ENCODE results near the gene AUTS2.

The AUTS2 gene

GRCh38 chr7:70318511-70318910 lies 720.2 kb downstream of the AUTS2 start:
- CTCF ChIA-PET, result no interaction called here
- Histone ChIP-seq H3K4me1 (ENCODE audit: control insufficient read depth, insufficient read depth, low read length) (peaks cover 3% of the 10 kb centered on the region), H3K36me3 (ENCODE audit: control insufficient read depth in 2 of 2, insufficient read depth in 1 of 2, low read length in 2 of 2) (no peaks in the 10 kb centered on the region), H3K9me3 (ENCODE audit: control insufficient read depth, insufficient read depth, low read depth, low read length) (no peaks in the 10 kb centered on the region), H3K4me3 (ENCODE audit: low read depth, low read length) (no peak overlapping the region), H3K27ac (ENCODE audit: extremely low read depth, low read depth, low read length) (no peak overlapping the region)
- POLR2A ChIA-PET, result no interaction called here
- TF ChIP-seq ZNF548 (tag by site-specific recombination; IDR thresholded peaks at IDR 0.05) (no peak), ZNF664 (tag by site-specific recombination; IDR thresholded peaks at IDR 0.05) (no peak), ZNF785 (tag by site-specific recombination; IDR thresholded peaks at IDR 0.05) (no peak), ZNF274 (IDR thresholded peaks at IDR 0.05; ENCODE audit: low read length) (no peak), ZNF274 (tag by site-specific recombination; IDR thresholded peaks at IDR 0.05; ENCODE audit: borderline replicate concordance) (no peak), CTCF (tag by site-specific recombination; IDR thresholded peaks at IDR 0.05) (no peak), ZNF768 (tag by site-specific recombination; IDR thresholded peaks at IDR 0.05) (no peak), ZBTB48 (tag by site-specific recombination; IDR thresholded peaks at IDR 0.05) (no peak), ZNF221 (tag by site-specific recombination; IDR thresholded peaks at IDR 0.05; ENCODE audit: borderline replicate concordance) (no peak), ZNF148 (tag by site-specific recombination; IDR thresholded peaks at IDR 0.05; ENCODE audit: borderline replicate concordance) (no peak), ATF2 (tag by site-specific recombination; IDR thresholded peaks at IDR 0.05; ENCODE audit: low read depth) (no peak), PBX3 (CRISPR knock-in tag; IDR thresholded peaks at IDR 0.05) (no peak), YY2 (tag by site-specific recombination; IDR thresholded peaks at IDR 0.05) (no peak), ZNF311 (tag by site-specific recombination; IDR thresholded peaks at IDR 0.05; ENCODE audit: borderline replicate concordance) (no peak), ZFP41 (tag by site-specific recombination; IDR thresholded peaks at IDR 0.05; ENCODE audit: borderline replicate concordance) (no peak), ZNF214 (tag by site-specific recombination; IDR thresholded peaks at IDR 0.05; ENCODE audit: borderline replicate concordance) (no peak), ZNF423 (tag by site-specific recombination; IDR thresholded peaks at IDR 0.05) (no peak), ZNF19 (tag by site-specific recombination; IDR thresholded peaks at IDR 0.05; ENCODE audit: low read depth) (no peak)

- Histone ChIP-seq H3K36me3 (ENCODE audit: control insufficient read depth in 2 of 2, insufficient read depth in 1 of 2, low read length in 2 of 2) (no peaks in the 10 kb centered on the region), H3K9me3 (ENCODE audit: control insufficient read depth, insufficient read depth, low read depth, low read length) (no peaks in the 10 kb centered on the region), H3K4me3 (ENCODE audit: low read depth, low read length) (no peak overlapping the region), H3K27ac (ENCODE audit: extremely low read depth, low read depth, low read length) (no peak overlapping the region), H3K4me1 (ENCODE audit: control insufficient read depth, insufficient read depth, low read length) (peaks cover 3% of the 10 kb centered on the region)
- ChIA-PET CTCF (no interaction called here), POLR2A (no interaction called here)
- no peak for TF ChIP-seq ZBTB7A (tag by site-specific recombination; IDR thresholded peaks at IDR 0.05; ENCODE audit: low read depth)
- no peak for TF ChIP-seq ZNF488 (tag by site-specific recombination; IDR thresholded peaks at IDR 0.05)
- no peak for TF ChIP-seq PRDM4 (tag by site-specific recombination; IDR thresholded peaks at IDR 0.05)
- no peak for TF ChIP-seq ZNF561 (tag by site-specific recombination; IDR thresholded peaks at IDR 0.05; ENCODE audit: borderline replicate concordance)
- TF ChIP-seq KLF9 (tag by site-specific recombination; IDR thresholded peaks at IDR 0.05; ENCODE audit: low read depth), result no peak
- TF ChIP-seq ZNF157 (tag by site-specific recombination; IDR thresholded peaks at IDR 0.05), result no peak
- TF ChIP-seq BCL11A (tag by site-specific recombination; IDR thresholded peaks at IDR 0.05; ENCODE audit: low read depth), result no peak
These were observed 720.8 kb downstream of the AUTS2 start for GRCh38 chr7:70319057-70319456.
